Mesendoderm (in vitro differentiated cells): ENCODE measurements around the gene ARHGEF17.

Source experiments
- DNase-seq: peaks from one replicate; pipeline ENCODE4 v3.0.0; 2013
- H2AK5ac ChIP-seq: 2 replicates; pipeline ENCODE4 v1.6.1; 2013; ENCODE audit warnings: low read length, inconsistent platforms
- H2BK120ac ChIP-seq: 2 replicates; pipeline ENCODE4 v1.6.1; 2013; ENCODE audit warnings: low read depth, mild to moderate bottlenecking, low read length, moderate library complexity, mixed read lengths
- H2BK15ac ChIP-seq: replicated peaks from 2 replicates; pipeline ENCODE4 v1.6.1; 2013; ENCODE audit warnings: low read depth, mild to moderate bottlenecking, moderate library complexity
- H2BK5ac ChIP-seq: 2 replicates; pipeline ENCODE4 v1.6.1; 2013; ENCODE audit warnings: low read length, inconsistent platforms
- H3K18ac ChIP-seq: 2 replicates; pipeline ENCODE4 v1.6.1; 2013; ENCODE audit warnings: mild to moderate bottlenecking, low read length, mixed read lengths
- H3K23ac ChIP-seq: one replicate; pipeline ENCODE4 v1.6.1; 2013; ENCODE audit warnings: low read length
- H3K27ac ChIP-seq: 2 replicates; pipeline ENCODE4 v1.5.1; 2013; ENCODE audit warnings: low read depth, mild to moderate bottlenecking, inconsistent platforms, low read length, moderate library complexity
- H3K27me3 ChIP-seq: 2 replicates; pipeline ENCODE4 v1.6.1; 2013; ENCODE audit warnings: low read length, control low read depth, mild to moderate bottlenecking, inconsistent platforms; ENCODE audit not compliant: insufficient read depth, poor library complexity
- H3K36me3 ChIP-seq: 2 replicates; pipeline ENCODE4 v1.6.1; 2013; ENCODE audit warnings: low read length, inconsistent platforms; ENCODE audit not compliant: control insufficient read depth, insufficient read depth
- H3K4ac ChIP-seq: one replicate; pipeline ENCODE4 v1.6.1; 2013; ENCODE audit warnings: low read depth, mild to moderate bottlenecking, low read length, moderate library complexity
- H3K4me1 ChIP-seq: 2 replicates; pipeline ENCODE4 v1.6.1; 2013; ENCODE audit warnings: low read depth, low read length, inconsistent platforms; ENCODE audit not compliant: control insufficient read depth
- H3K4me2 ChIP-seq: 2 replicates; pipeline ENCODE4 v1.6.1; 2013; ENCODE audit warnings: low read length
- H3K4me3 ChIP-seq: 2 replicates; pipeline ENCODE4 v1.5.1; 2013; ENCODE audit warnings: mild to moderate bottlenecking, low read length
- H3K56ac ChIP-seq: one replicate; pipeline ENCODE4 v1.6.1; 2013; ENCODE audit warnings: low read length
- H3K79me1 ChIP-seq: 2 replicates; pipeline ENCODE4 v1.6.1; 2013; ENCODE audit warnings: low read length, inconsistent platforms
- H3K79me2 ChIP-seq: 2 replicates; pipeline ENCODE4 v1.6.1; 2013; ENCODE audit warnings: mild to moderate bottlenecking, low read length; ENCODE audit not compliant: control insufficient read depth, insufficient read depth
- H3K9ac ChIP-seq: 2 replicates; pipeline ENCODE4 v1.6.1; 2013; ENCODE audit warnings: low read length, inconsistent platforms
- H4K5ac ChIP-seq: one replicate; pipeline ENCODE4 v1.6.1; 2013; ENCODE audit warnings: low read length
- H4K8ac ChIP-seq: one replicate; pipeline ENCODE4 v1.6.1; 2013; ENCODE audit warnings: low read depth, mild to moderate bottlenecking, control low read depth, low read length, moderate library complexity
- whole genome bisulfite sequencing: extraction: QIAGEN DNeasy Blood & Tissue Kit; methylation state at CpG from one replicate; pipeline ENCODE4 v1.1.7; 2013; ENCODE audit warnings: low lambda C conversion rate, missing lambda C conversion rate; ENCODE audit not compliant: insufficient coverage; ENCODE audit errors: extremely low coverage; 5-methylcytosine and 5-hydroxymethylcytosine counted together

The ARHGEF17 gene

DNA sequence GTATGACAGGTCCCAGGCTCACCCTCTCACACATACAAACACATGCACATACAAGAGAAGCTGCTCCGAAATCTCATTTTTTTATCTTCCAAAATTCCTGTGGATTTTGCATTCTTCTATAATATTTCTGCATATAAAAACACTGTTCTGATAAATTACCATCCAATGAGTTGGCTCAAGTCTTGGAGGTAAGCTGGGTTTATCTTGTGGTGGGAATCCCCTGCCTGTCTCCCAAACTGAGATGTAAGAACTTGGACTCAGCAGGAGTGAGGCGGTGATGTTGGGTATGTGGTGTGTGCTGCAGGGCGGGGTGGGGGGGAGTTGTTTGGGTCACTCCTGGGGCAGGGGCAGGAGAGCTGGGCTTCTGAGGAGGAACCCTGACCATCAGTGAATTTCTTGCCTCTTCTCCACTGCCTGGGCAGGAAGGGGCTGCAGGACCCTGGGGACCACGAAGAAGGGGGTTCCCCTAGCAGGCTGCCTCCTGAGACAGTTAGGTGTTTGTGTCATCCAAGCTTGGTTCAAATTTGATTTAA lies 42.7 kb upstream of the ARHGEF17 start:
- H3K27me3 ChIP-seq, result peaks cover 2% of the 10 kb centered on the region
- no peak overlapping the region for H3K9ac ChIP-seq
- H2BK5ac ChIP-seq, result no peak overlapping the region
- H3K36me3 ChIP-seq, result no peaks in the 10 kb centered on the region
- H3K4ac ChIP-seq, result no peak overlapping the region
- no peak for DNase-seq
- no peaks in the 10 kb centered on the region for H3K79me2 ChIP-seq
- H3K56ac ChIP-seq, result no peak overlapping the region
- H3K4me1 ChIP-seq, result peaks cover 2% of the 10 kb centered on the region
- H3K4me3 ChIP-seq, result no peak overlapping the region
- no peak overlapping the region for H3K27ac ChIP-seq
- no CpG with 5 or more reads among the region's 4 CpGs for WGBS
- H4K8ac ChIP-seq, result no peak overlapping the region
- no peak overlapping the region for H2BK120ac ChIP-seq
- H2BK15ac ChIP-seq, result no peak overlapping the region
- no peak overlapping the region for H3K18ac ChIP-seq
- no peak overlapping the region for H2AK5ac ChIP-seq
- H4K5ac ChIP-seq, result no peak overlapping the region
- H3K4me2 ChIP-seq, result no peak overlapping the region
- no peak overlapping the region for H3K23ac ChIP-seq
- no peaks in the 10 kb centered on the region for H3K79me1 ChIP-seq

GRCh38 chr11:73265853-73266645 lies 42.0 kb upstream of the ARHGEF17 start:
- Histone ChIP-seq H3K56ac (no peak overlapping the region), H2BK15ac (no peak overlapping the region), H4K8ac (no peak overlapping the region), H3K18ac (no peak overlapping the region), H3K4me3 (no peak overlapping the region), H4K5ac (no peak overlapping the region), H3K36me3 (no peaks in the 10 kb centered on the region), H3K4me2 (no peak overlapping the region), H2BK5ac (no peak overlapping the region), H3K27me3 (peaks cover 2% of the 10 kb centered on the region), H3K4ac (no peak overlapping the region), H3K9ac (no peak overlapping the region), H3K27ac (no peak overlapping the region), H3K79me1 (no peaks in the 10 kb centered on the region), H2BK120ac (no peak overlapping the region), H3K4me1 (peaks cover 2% of the 10 kb centered on the region), H3K23ac (no peak overlapping the region), H3K79me2 (no peaks in the 10 kb centered on the region), H2AK5ac (no peak overlapping the region)
- DNase-seq, result no peak
- no CpG with 5 or more reads among the region's 3 CpGs for WGBS

DNA sequence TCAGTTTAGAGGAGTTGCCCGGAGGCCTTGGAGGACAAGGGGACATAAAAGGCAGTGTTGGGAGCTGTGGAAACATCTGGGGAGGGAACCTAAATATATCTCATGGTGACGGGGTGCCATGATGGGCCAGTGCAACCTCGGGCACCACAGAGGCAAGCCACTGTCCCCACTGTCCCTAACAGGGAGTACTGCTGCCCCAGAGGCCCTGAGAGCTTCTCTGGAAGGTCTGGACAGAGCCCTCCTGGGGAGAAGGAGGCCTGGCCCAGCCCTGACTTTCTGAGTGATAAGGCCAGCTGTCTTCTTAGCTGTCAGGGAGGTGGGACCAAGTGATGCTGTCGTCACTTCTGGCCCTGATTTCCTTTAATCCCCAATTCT lies 41.4 kb upstream of the ARHGEF17 start:
- WGBS, result no CpG with 5 or more reads among the region's 4 CpGs
- H4K5ac ChIP-seq, result no peak overlapping the region
- no peak overlapping the region for H3K4me3 ChIP-seq
- H3K4me1 ChIP-seq, result peaks cover 2% of the 10 kb centered on the region
- no peak overlapping the region for H2BK15ac ChIP-seq
- H3K9ac ChIP-seq, result no peak overlapping the region
- no peak overlapping the region for H3K56ac ChIP-seq
- H4K8ac ChIP-seq, result no peak overlapping the region
- H3K18ac ChIP-seq, result no peak overlapping the region
- H3K4me2 ChIP-seq, result no peak overlapping the region
- no peaks in the 10 kb centered on the region for H3K79me2 ChIP-seq
- no peaks in the 10 kb centered on the region for H3K79me1 ChIP-seq
- no peak overlapping the region for H3K27ac ChIP-seq
- no peak overlapping the region for H2BK120ac ChIP-seq
- DNase-seq, result no peak
- no peak overlapping the region for H3K4ac ChIP-seq
- no peaks in the 10 kb centered on the region for H3K36me3 ChIP-seq
- peaks cover 2% of the 10 kb centered on the region for H3K27me3 ChIP-seq
- no peak overlapping the region for H2BK5ac ChIP-seq
- no peak overlapping the region for H3K23ac ChIP-seq
- no peak overlapping the region for H2AK5ac ChIP-seq

DNA sequence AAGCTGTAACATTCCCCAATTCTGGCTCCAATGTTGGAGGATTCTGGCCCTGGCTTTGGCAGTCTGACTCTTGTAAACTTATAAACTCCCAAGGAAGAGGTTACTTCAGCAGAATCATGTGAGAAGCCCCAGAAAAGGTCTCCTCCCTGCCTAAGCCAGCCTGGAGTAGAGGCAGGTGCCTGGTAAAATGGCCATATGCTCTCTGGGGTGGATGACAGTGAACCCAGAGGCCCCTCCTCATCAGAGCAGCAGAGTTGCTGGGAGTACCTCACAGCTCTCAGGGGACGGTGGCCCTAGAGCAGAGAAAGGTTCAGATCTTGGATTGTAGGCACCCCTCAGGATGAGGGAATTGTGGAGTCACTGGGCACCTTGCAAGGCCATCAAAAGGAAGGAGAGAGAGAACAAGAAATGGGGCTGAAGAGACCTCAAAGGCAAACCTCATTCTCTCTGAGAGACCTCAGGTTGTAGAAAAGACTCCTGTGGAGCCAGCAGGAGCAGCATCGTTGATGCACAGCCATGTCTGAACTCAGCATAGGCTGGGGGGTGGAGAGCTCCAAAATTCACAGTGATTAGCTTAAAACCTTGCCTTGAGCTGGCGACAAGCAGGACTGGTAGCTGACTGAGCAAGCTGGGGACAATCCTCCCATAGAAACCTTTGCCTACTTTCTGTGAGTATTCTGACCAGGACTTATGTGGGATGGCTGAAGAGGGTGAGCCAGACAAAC lies 40.8 kb upstream of the ARHGEF17 start:
- no peak overlapping the region for H3K23ac ChIP-seq
- no peak overlapping the region for H3K4me3 ChIP-seq

DNA sequence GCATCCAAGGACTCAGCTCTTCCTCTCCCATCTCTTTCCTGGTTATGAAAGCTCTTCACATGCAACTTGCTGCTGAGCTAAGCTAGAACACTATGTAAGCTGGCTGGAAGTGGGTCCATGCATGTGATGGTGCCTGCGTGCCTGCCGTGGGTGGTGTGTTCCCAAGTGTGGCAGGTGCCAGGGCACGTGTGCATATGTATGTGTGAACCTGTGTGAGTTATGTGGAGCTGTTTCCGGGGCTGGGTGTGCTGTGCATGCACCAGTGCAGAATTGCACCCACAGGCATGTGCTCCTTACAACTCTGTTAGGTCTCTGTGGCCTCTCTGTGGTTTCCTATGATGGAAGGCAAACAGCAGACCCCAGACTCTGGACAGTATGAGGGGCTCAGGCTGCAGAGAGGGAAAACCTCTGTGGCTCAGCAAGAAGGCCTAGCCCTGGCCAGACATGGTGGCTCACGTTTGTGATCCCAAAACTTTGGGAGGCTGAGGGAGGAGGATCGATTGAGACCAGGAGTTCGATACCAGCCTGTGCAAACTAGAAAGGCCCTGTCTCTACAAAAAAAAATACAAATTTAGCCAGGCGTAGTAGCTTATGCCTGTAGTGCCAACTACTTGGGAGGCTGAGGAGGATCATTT lies 40.1 kb upstream of the ARHGEF17 start:
- no peak overlapping the region for H3K56ac ChIP-seq
- no peak overlapping the region for H3K27ac ChIP-seq
- H3K4ac ChIP-seq, result no peak overlapping the region
- no peak overlapping the region for H2BK15ac ChIP-seq
- no peak overlapping the region for H3K4me2 ChIP-seq
- no peak overlapping the region for H2BK5ac ChIP-seq
- no peaks in the 10 kb centered on the region for H3K79me2 ChIP-seq
- no CpG with 5 or more reads among the region's 8 CpGs for WGBS
- no peak overlapping the region for H3K9ac ChIP-seq
- no peaks in the 10 kb centered on the region for H3K36me3 ChIP-seq
- H2BK120ac ChIP-seq, result no peak overlapping the region
- no peak overlapping the region for H3K18ac ChIP-seq
- no peak overlapping the region for H3K4me3 ChIP-seq
- no peak overlapping the region for H4K8ac ChIP-seq
- H3K79me1 ChIP-seq, result no peaks in the 10 kb centered on the region
- H4K5ac ChIP-seq, result no peak overlapping the region
- no peak for DNase-seq
- peaks cover 2% of the 10 kb centered on the region for H3K27me3 ChIP-seq
- H3K23ac ChIP-seq, result no peak overlapping the region
- H3K4me1 ChIP-seq, result peaks cover 2% of the 10 kb centered on the region
- no peak overlapping the region for H2AK5ac ChIP-seq

More for the DNA sequence above, 40.8 kb upstream of the ARHGEF17 start:
- DNase-seq, result no peak
- Histone ChIP-seq H2BK15ac (no peak overlapping the region), H4K8ac (no peak overlapping the region), H3K18ac (no peak overlapping the region), H3K36me3 (no peaks in the 10 kb centered on the region), H2BK5ac (no peak overlapping the region), H4K5ac (no peak overlapping the region), H3K79me2 (no peaks in the 10 kb centered on the region), H3K4me1 (peaks cover 2% of the 10 kb centered on the region), H3K9ac (no peak overlapping the region), H3K27ac (no peak overlapping the region), H2AK5ac (no peak overlapping the region), H3K4ac (no peak overlapping the region), H3K79me1 (no peaks in the 10 kb centered on the region), H2BK120ac (no peak overlapping the region), H3K56ac (no peak overlapping the region), H3K4me2 (no peak overlapping the region), H3K27me3 (peaks cover 2% of the 10 kb centered on the region)
- no CpG with 5 or more reads among the region's 3 CpGs for WGBS
